Limb (tissue), 2 donors: Measurements from ENCODE around the gene GDPD5.

ENCODE experiments used
- DNase-seq, 2 donors: peaks; one replicate each; pipeline ENCODE4 v3.0.0-alpha.2; 2016; ENCODE audit errors: extremely low spot score in 2 of 2

Gene GDPD5

DNA sequence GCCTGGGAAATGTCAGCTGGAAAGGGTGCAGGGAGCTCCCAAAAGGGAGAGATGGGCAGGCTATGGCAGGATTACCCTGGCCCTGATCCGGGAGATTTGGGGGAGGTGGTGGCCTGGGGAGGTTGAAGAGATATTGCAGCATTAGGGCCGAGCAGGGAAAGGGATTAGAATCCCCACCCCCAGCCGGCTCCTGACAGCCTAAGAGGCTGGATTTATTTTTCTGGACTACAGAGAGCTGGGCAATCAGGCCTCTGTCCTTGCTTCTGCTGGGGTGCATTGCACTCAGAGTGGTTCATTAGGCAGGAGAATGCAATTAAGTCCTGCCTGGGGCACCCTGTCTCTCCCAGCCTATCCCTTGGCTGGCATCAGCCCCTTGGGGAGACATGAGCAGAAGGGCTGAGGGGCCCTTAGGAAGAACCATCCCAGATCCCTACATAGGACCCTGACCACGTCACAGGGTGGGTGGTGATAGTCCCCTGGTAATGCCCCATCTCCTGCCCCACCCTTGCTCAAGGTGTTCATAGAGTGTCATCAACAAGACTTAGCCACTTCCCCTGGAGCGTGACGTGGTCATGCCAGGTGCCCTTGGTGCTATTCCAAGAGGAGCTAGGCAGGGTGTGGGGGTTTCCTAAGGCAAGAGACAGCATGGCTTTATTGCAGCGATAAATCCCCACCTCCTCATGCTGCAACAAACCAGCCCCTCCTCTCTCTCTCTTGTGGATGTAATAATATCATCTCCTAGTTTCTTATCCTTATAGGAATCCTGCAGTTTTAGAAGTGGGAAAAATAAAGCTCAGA is 54.4 kb downstream of the GDPD5 start:
- no peak for DNase-seq

GRCh38 chr11:75470476-75471080 is 55.2 kb downstream of the GDPD5 start:
- no peak for DNase-seq

DNA sequence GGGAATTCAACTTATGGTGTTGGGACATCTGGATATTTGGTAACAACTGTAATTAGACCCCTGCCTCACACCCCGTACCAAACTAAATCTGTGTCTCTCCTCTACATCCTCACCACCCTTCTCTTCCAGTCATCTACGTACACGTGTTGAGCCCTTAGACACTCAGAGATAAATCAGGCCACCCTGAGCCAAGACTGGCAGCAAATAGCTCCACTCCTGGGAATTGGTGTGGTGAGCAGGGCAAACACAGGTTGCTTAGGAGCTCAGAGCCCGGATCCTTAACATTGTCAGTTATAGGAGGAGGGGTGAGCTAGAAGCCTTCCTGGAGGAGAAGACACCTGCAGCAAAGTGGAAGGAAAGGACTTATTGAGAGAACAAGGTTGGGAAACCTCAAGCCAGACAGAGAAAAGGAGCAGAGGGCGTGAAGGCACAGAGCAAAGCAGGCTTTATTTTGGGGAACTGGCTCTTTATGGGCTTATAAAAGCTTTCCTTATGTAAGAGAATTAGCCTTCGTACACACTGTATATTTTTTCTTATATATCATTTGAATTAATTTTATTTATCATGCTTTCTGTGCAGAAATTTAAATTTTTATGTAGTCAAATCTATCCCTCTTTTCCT is 55.8 kb downstream of the GDPD5 start:
- DNase-seq: no peak

DNA sequence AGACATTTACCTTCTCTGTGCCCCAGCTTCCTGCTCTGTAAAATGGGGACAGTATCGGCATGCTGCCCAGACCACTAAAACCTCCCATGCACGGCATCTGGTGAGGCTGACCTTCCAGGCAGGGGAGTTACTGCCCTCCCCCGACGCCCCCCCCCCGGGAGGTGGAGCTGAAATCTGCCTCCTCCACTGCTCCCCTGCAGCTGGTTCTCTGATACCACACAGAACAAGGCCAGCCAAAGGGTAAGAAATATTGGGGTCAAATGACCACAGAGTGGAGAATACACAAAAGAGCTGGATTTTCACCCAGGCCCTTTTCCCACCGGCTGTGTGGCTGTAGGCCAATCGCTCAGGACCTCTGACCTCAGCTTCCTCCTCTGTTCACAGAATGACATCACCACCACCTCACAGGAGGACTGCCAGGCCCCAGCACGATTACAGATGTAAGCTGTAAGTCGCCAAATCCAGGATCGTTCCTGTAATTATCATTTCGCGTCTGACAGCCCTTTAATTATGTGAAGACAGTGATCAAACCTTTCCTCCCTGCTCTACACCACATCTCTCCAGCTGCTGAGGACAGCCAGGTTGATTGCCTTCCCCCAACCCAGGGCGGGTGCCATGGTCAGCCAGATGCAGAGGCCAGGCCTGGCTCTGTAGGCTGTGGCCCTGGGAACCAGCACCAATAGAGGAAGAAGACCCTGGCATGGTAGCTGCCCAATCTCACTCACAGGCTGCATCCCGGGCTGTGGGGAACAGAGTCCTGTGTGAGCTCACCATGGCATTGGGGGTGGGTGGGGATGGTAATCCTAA is 57.0 kb downstream of the GDPD5 start:
- DNase-seq: peak in 1 of 2 donors; percentile 53

- DNase-seq: no peak
These were observed 57.9 kb downstream of the GDPD5 start for GRCh38 chr11:75467881-75468280.

- DNase-seq: no peak
These were observed 58.4 kb downstream of the GDPD5 start for GRCh38 chr11:75467311-75467710.

DNA sequence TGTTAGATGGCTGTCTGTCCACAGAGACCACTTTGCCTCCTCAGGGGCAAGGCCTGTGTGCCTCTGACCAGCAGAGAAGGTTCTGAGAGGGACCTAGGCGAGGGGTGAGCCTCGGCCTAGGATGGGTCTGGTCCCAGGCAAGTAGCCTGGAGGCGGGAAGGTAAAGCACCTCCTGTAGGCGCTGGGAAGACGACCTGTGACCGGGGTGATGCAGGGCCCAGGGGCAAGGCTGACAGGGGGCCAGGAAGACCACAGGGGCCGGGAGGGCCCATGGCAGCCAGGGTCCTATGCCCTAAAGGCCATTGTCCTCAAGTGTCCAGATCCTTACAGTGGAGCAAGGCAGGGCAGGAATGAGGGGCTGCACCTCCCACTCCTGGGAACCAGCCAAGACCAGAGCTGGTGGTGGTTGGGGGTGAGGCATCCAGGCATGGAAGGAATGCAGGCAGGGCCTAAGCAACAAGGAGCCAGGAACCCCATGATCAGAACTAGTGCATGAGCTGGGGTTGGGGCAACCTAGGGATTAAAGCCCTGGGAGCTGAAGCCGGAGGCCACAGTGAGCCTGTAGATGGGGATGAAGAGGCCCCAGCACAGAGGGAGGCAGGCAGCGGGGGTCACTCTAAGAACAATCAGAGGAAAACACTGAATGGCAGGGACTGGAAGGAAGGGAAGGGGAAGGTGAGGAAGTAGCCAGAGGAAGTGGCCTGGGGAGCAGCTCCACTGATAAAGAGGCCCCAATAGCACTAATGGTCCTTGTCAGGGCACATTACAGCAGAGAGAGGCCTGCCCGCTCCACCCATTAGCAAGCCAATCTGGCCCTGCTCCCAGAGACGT is 59.8 kb downstream of the GDPD5 start:
- no peak for DNase-seq

DNA sequence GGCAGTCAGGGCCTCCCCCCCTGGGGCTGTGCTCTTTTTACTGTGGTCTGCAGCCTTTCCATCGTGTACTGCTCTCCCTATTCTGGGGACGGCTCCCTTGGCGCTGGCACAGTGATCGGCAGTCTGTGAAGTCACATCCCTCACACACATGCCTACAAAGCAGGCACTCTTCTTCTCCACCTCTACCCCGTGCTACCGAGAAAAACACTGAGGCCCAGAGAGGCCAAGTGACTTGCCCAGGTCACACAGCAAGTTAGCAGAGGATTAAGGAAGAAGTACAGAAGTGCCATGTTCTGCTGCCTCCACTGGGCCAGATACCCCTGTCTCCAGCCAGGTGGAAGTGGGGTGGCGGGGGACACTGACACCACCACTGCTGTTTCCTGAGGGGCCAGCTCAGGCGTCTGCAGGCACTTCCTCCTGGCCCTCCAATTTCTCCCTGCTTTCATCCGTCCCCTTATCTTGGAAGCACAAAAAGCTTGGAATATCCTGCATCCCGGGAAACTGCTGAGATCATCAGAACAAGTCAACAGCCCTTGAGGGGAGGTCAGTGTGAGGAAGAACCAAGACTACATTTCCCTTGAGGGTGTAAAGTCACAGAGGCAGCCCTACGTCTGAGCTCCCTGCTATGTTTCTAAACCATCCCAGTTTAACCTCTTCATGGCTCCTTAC is 62.5 kb downstream of the GDPD5 start:
- DNase-seq: no peak

DNA sequence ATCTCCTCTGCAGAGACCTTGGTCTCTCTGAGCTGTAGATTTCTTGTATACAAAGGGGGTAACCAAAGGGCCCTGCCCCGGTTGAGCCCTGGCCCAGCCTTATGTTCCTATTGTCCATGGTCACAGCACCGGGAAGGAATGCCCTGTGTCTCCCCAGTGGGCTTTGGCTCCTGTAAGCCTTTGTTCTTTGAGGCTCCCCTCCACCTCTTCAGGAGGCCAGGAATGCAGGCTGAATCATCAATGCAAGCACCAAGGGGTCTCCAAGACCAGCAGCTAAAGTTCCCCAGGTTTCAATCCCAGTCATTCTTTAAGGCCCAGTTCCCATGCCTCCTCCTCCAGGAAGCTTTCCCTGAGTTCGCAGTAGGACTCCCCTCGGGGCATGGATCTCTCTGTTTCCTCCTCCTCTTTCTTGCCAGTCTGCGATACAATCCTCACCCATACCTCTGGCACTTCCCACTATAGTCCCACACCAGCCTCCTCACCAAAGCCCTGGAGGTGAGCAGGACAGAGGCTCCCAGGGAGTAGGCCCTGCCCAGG is 63.6 kb downstream of the GDPD5 start:
- no peak for DNase-seq

- DNase-seq: no peak
These were observed 64.6 kb downstream of the GDPD5 start for GRCh38 chr11:75461151-75461550.

GRCh38 chr11:75456596-75457183 is 69.1 kb downstream of the GDPD5 start:
- no peak for DNase-seq

DNA sequence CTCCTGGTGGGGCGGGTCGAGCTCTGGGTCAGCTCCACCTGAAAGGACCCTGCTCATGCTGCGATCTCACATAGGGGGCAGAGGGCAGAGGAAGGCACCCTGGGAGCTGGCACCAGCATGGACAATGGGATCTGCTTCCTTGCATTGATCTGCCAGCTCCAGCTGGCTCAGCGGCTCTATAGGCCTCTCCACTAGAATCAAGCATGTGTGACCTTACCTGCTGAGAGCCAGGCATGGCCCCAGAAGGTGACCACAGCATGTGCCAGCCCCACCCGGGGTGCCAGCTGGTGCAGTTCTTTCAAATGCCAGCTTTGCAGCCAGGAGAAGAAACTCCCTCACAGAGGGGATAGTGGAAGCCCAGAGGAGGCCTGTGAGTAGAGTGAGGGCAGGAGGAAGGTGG is 70.8 kb downstream of the GDPD5 start:
- DNase-seq: no peak

GRCh38 chr11:75453916-75454655 is 71.7 kb downstream of the GDPD5 start:
- no peak for DNase-seq

DNA sequence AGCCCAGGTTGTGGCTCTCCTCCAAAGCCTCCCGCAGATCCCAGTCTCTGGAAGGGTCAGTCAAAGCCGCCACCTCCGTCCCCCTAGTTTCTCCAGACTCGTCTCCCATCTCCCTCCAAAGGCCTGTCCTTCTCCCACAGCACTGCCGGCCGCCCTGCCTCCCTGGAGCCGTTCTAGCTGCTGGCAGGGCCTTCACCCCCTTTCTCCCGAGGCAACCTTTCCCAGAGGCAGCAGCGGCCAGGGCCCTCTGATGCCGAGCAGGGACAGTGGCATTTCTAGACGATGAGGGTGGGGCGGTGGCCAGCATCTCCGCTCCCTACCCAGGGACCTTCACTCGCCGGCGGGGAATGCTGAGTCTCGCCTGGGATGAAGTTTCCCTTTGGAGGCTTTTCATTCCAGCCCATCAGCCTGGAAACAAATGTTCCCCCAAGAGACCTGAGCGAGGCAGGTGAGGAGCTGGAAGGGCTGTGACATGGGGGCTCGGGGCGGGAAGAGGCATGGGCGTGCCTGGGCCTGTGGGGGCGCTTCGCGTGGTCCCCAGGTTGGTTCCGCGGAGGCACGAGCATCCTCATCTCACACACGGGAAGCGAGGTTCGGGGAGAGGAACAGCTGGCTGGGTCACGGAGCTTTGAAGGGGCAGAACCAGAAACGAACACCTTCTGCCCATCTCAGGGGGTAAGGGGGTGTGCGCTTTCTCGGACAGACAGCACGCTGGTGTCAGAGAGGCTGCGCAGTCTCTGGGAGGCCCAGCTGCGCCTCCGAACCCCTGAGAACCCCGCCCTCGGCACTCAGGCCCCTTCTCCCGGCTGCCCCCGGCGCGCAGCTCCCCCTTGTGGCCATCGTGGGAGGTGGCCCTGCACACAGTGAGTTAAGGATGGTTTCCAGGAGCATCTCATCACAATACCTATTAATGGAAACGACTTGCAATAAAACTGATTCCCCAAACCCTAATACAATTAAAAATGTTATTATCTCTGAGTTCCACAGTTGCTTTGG is 74.6 kb downstream of the GDPD5 start:
- no peak for DNase-seq

GRCh38 chr11:75450236-75450635 is 75.5 kb downstream of the GDPD5 start:
- no peak for DNase-seq

DNA sequence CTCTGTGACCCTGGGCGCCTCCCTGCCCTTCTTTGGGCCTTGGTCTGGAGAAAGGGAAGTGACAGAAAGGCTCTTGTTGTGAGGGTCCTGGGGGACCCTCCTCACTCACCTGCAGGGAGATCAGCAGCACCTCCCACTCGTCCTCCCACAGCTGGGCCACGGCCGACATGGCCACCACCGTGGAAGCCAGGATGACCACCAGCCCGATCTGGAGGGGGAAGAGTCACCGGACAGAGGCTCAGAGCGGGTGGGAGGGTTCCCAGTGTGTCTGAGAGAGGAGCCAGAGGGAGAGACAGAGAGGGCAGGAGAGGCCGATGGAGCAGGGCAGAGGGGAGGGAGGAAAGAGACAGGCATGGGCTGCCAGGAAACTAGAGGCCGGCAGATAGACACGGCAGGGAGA is 76.0 kb downstream of the GDPD5 start:
- DNase-seq: no peak

- no peak for DNase-seq
These were observed 76.5 kb downstream of the GDPD5 start for GRCh38 chr11:75449271-75449670.

DNA sequence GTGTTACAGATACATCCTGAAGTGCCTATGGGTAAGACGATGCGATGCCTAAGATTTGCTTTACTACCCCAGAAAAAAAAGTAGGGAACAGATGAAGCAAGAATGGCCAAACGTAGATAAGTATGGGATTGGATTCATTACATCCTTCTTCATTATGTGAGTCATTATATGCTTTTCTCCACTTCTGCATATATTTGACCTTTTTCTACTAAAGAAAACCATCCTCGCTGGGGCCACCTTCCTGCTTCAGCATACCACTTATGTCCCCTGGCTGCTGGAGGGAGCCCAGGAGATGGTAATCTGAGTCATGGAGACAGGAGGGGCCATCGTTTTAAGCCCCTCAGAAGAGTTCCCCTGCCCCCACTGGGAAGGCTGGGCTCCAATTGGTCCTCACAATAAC is 78.3 kb downstream of the GDPD5 start:
- no peak for DNase-seq
